Transverse colon (tissue), 4 donors: ENCODE results near the gene MACO1. TPM values are rescaled to one million over a fixed set of nuclear protein-coding genes. Genes with fewer than 3 reads are reported as not detected.

Experiments
- DNase-seq: peaks from one replicate; pipeline ENCODE4 v3.0.0-alpha.2; 2019
- H3K27ac ChIP-seq, 4 donors: fragments of 200-600 bp; sonication (generic); 2 replicates each; pipeline ENCODE4 v1.5.1; 2016 to 2018; ENCODE audit warnings: inconsistent platforms in 4 of 4
- H3K27me3 ChIP-seq: fragments of 200-600 bp; sonication (generic); 2 replicates; pipeline ENCODE4 v1.5.1; 2017; ENCODE audit warnings: inconsistent platforms
- H3K36me3 ChIP-seq, 4 donors: fragments of 200-600 bp; sonication (generic); 2 replicates each; pipeline ENCODE4 v1.5.1; 2017 to 2019; ENCODE audit warnings: inconsistent platforms in 4 of 4
- H3K4me1 ChIP-seq, 4 donors: fragments of 200-600 bp; sonication (generic); 2 replicates each; pipeline ENCODE4 v1.5.1; 2017 to 2020; ENCODE audit warnings: inconsistent platforms in 4 of 4
- H3K4me3 ChIP-seq, 4 donors: fragments of 200-600 bp; sonication (generic); 1 replicate in 1 of 4; 2 replicates in 3 of 4; pipeline versions ENCODE4 v1.5.1 to v1.6.1; 2017 to 2019; ENCODE audit warnings: inconsistent platforms in 4 of 4
- H3K9me3 ChIP-seq, 2 donors: fragments of 200-600 bp; sonication (generic); 2 replicates each; pipeline ENCODE4 v1.5.1; 2017 to 2019; ENCODE audit warnings: inconsistent platforms in 2 of 2
- CTCF ChIP-seq, 5 experiments: fragments of 200-600 bp in 3 of 5; fragments of 450-650 bp in 2 of 5; sonication (generic) in 3 of 5; IDR thresholded peaks; 1 replicate in 2 of 5; 2 replicates in 3 of 5; pipeline ENCODE4 v1.5.1; 2016 to 2017; ENCODE audit warnings: antibody characterized with exemption in 5 of 5, inconsistent platforms in 3 of 5, mild to moderate bottlenecking in 2 of 5, moderate library complexity in 1 of 5
- EP300 ChIP-seq: sonication (generic); formaldehyde crosslinking; IDR thresholded peaks from one replicate; pipeline ENCODE4 v1.6.1; 2017; ENCODE audit warnings: antibody characterized with exemption, low read depth
- POLR2A ChIP-seq: fragments of 450-650 bp; IDR thresholded peaks from one replicate; pipeline ENCODE4 v1.6.1; 2016; ENCODE audit warnings: antibody characterized with exemption, mild to moderate bottlenecking, moderate library complexity
- POLR2AphosphoS5 ChIP-seq, 3 donors: sonication (generic); formaldehyde crosslinking; IDR thresholded peaks; one replicate each; pipeline ENCODE4 v1.6.1; 2016; ENCODE audit warnings: antibody characterized with exemption in 3 of 3
- WGBS, 2 donors: methylation state at CpG; one replicate each; pipeline ENCODE4 v1.1.5; 2018; ENCODE audit warnings: low coverage in 1 of 2; 5-methylcytosine and 5-hydroxymethylcytosine counted together
- in situ Hi-C, 4 donors: fragments of 200-750 bp; cut with MboI; loops; one replicate each; pipeline versions ENCODE4 v1.15.0 to v1.15.1; 2017; ENCODE audit warnings: low sequenced_read_pairs in 3 of 4, low pct_ligation_motif_present in 1 of 4, low pct_unique_long_range_greater_than_20kb in 1 of 4
- intact Hi-C: fragments of 100-400 bp; cut with DNase I; formaldehyde crosslinking; loops from one replicate; pipeline ENCODE4 v1.15.1; 2023; ENCODE audit warnings: low total_unique reads
- total RNA-seq, 4 donors: library from RNA; depleted of rRNA; stranded (reverse); fragments of >200 nt; gene quantifications; one replicate each; pipeline ENCODE4 v1.1.0, GENCODE V29; 2016

MACO1 gene
- total RNA-seq, 4 donors from 2014 or later = 11.3 to 24.9 (median 19.0) TPM

GRCh38 chr1:25482211-25482610 lies 51.5 kb downstream of the MACO1 start:
- no peak overlapping the region for H3K4me3 ChIP-seq
- H3K9me3 ChIP-seq = no peaks in the 10 kb centered on the region
- H3K36me3 ChIP-seq = peaks cover 0 to 9% (median 0%) of the 10 kb centered on the region in 4 donors
- no peak overlapping the region for H3K27ac ChIP-seq
- in situ Hi-C loops (no loop called here), intact Hi-C loops (no loop called here)
- TF ChIP-seq CTCF (IDR thresholded peaks at IDR 0.05) (no peak), POLR2A (no peak), POLR2AphosphoS5 (IDR thresholded peaks at IDR 0.05) (no peak), EP300 (no peak)
- peaks cover 2 to 35% (median 12%) of the 10 kb centered on the region in 4 donors for H3K4me1 ChIP-seq
- WGBS, 2 donors = 90 to 100% methylated on average over 1 of the region's 1 CpG
- no peaks in the 10 kb centered on the region for H3K27me3 ChIP-seq
- DNase-seq = no peak

- Histone ChIP-seq H3K36me3 (peaks cover 0 to 10% (median 4%) of the 10 kb centered on the region in 4 donors), H3K9me3 (no peaks in the 10 kb centered on the region), H3K27me3 (no peaks in the 10 kb centered on the region), H3K4me1 (peaks cover 0 to 19% (median 10%) of the 10 kb centered on the region in 4 donors), H3K27ac (peak overlapping the region in 1 of 4 donors; percentile 16), H3K4me3 (no peak overlapping the region)
- intact Hi-C loops (no loop called here), in situ Hi-C loops (no loop called here)
- DNase-seq = peak; percentile 21
- WGBS, 2 donors = 55 to 58% methylated on average over 2 to 10 of the region's 10 CpGs
- TF ChIP-seq POLR2A (no peak), EP300 (no peak), CTCF (IDR thresholded peaks at IDR 0.05) (no peak), POLR2AphosphoS5 (IDR thresholded peaks at IDR 0.05) (no peak)
These were observed 53.4 kb downstream of the MACO1 start for GRCh38 chr1:25484096-25484495.

GRCh38 chr1:25484533-25484932 lies 53.8 kb downstream of the MACO1 start:
- no peaks in the 10 kb centered on the region for H3K27me3 ChIP-seq
- no peak for DNase-seq
- no peak overlapping the region for H3K27ac ChIP-seq
- no peaks in the 10 kb centered on the region for H3K9me3 ChIP-seq
- H3K4me1 ChIP-seq = peaks cover 0 to 19% (median 10%) of the 10 kb centered on the region in 4 donors
- in situ Hi-C loops (no loop called here), intact Hi-C loops (no loop called here)
- TF ChIP-seq EP300 (no peak), POLR2A (no peak), POLR2AphosphoS5 (IDR thresholded peaks at IDR 0.05) (no peak), CTCF (IDR thresholded peaks at IDR 0.05) (no peak)
- no peak overlapping the region for H3K4me3 ChIP-seq
- WGBS, 2 donors = 35 to 50% methylated on average over 1 of the region's 1 CpG
- H3K36me3 ChIP-seq = peaks cover 0 to 14% (median 4%) of the 10 kb centered on the region in 4 donors

- in situ Hi-C loops (no loop called here), intact Hi-C loops (no loop called here)
- Histone ChIP-seq H3K9me3 (no peaks in the 10 kb centered on the region), H3K27ac (no peak overlapping the region), H3K36me3 (peaks cover 0 to 26% (median 6%) of the 10 kb centered on the region in 4 donors), H3K4me1 (peaks cover 0 to 19% (median 10%) of the 10 kb centered on the region in 4 donors), H3K4me3 (no peak overlapping the region), H3K27me3 (no peaks in the 10 kb centered on the region)
- WGBS, 2 donors = 79 to 82% methylated on average over 5 to 6 of the region's 6 CpGs
- DNase-seq = no peak
- TF ChIP-seq CTCF (IDR thresholded peaks at IDR 0.05) (no peak), POLR2A (no peak), POLR2AphosphoS5 (IDR thresholded peaks at IDR 0.05) (no peak), EP300 (no peak)
These were observed 55.1 kb downstream of the MACO1 start for GRCh38 chr1:25485536-25486411.
